Activated CD4-positive, alpha-beta T cell treated with anti-CD3 and anti-CD28 coated beads, Interleukin-2, amount 10 ng/mL, durations not matched to agents 7 days and 5 days (primary cell): ENCODE results near the gene KDM4B. TPM values are rescaled to one million over a fixed set of nuclear protein-coding genes. Genes with fewer than 3 reads are reported as not detected.
"Not testable (repeated sequence)": the region's sequence is repeated elsewhere in the genome, so short reads cannot be mapped to it uniquely, and the experiment has no call there.

Experiments used
- CTCF ChIA-PET: fragments of 350-600 bp; sonication (Branson Sonifier 250); formaldehyde crosslinking; loops from one replicate; lab custom pipeline; 2021; ENCODE audit warnings: antibody characterized with exemption; lab: Charles Lee
- POLR2A ChIA-PET: fragments of 350-600 bp; sonication (Branson Sonifier 250); formaldehyde crosslinking; loops from one replicate; lab custom pipeline; 2021; ENCODE audit warnings: antibody characterized with exemption; lab: Charles Lee
- DNase-seq: peaks from one replicate; pipeline ENCODE4 v3.0.0-alpha.2; 2020
- H3K27ac Mint-ChIP-seq: one replicate; pipeline ENCODE4 v1.8.0; 2021; ENCODE audit warnings: mild to moderate bottlenecking, moderate library complexity, mixed read lengths
- H3K27me3 Mint-ChIP-seq: one replicate; pipeline ENCODE4 v1.8.0; 2021; ENCODE audit warnings: mixed read lengths
- H3K36me3 Mint-ChIP-seq: one replicate; pipeline ENCODE4 v1.8.0; 2021; ENCODE audit warnings: low read depth, mixed read lengths
- H3K4me1 Mint-ChIP-seq: one replicate; pipeline ENCODE4 v1.8.0; 2021; ENCODE audit warnings: mixed read lengths
- H3K4me3 Mint-ChIP-seq: one replicate; pipeline ENCODE4 v1.8.0; 2021; ENCODE audit warnings: mild to moderate bottlenecking, moderate library complexity, mixed read lengths
- H3K9me3 Mint-ChIP-seq: one replicate; pipeline ENCODE4 v1.8.0; 2021; ENCODE audit warnings: mixed read lengths
- total RNA-seq, 2 experiments: library from RNA; stranded (reverse); gene quantifications; one replicate each; pipeline ENCODE4 v1.2.3, GENCODE V29; 2021

KDM4B gene
- total RNA-seq = 10 to 100 TPM; 37.1 to 40.2 TPM

DNA sequence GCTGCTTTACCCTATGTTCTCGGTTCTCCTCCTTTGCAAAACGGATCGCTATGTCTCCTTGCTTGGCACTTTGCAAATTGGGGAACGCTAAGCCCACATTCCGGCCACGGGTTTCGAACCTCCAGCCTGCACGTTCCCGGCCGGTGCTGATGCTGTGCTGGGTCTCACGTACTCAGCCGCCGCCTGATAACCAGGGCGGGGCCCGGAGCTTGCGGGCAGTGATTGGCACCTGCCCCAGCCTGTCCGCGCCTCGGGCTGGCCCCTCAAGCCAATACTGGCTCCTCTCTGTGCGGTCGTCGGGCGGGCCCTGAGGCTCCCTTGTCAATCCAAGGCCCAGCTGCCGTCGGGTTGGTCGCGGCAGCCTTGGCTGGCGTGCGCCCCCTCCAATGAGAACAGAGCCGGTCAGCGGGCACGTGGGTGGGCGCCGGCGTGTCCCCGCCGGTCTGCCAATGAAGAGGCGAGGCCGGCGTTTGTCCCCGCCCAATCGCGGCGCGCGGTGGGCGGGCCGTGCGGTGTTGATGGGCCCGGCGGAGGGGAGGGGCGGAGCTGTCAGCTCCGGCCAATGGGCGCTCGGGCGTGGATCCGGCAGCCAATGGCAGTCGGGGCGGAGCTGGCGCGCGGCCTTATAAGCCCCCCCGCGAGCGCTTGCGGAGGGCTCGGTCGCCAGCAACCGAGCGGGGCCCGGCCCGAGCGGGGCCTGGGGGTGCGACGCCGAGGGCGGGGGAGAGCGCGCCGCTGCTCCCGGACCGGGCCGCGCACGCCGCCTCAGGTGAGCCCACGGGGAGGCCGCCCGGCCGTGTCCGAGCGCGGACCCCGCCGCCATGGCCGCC lies at the start of gene KDM4B:
Gene KDM4B, plus strand, starts transcription at position 652 of the 830 bp plus-strand sequence. CDS start 63,778 bp downstream, outside the sequence.
- CTCF ChIA-PET = interaction anchor here (0.9 to 1.6 kb wide), 5 partner anchors 9 to 178 kb away, joined by 3 to 6 read pairs (median 3); partner anchors contain the start of gene FEM1A
- POLR2A ChIA-PET = interaction anchor here (0.6 to 1.3 kb wide), 2 partner anchors 42 to 178 kb away, joined by 3 to 4 read pairs; partner anchors contain the start of gene FEM1A
- peak; percentile 99 for DNase-seq
- Mint-ChIP-seq H3K9me3 (no peaks in the 10 kb centered on the region), H3K36me3 (peaks cover 23% of the 10 kb centered on the region), H3K4me3 (peak within 1 kb of the TSS; percentile 94), H3K27ac (peak within 1 kb of the TSS; percentile 90), H3K4me1 (peaks cover 43% of the 10 kb centered on the region), H3K27me3 (no peaks in the 10 kb centered on the region)

- ChIA-PET CTCF (interaction anchor here (1.2 kb wide), 1 partner anchor 111 kb away, joined by 3 read pairs; no protein-coding TSS in a partner anchor), POLR2A (no interaction called here)
- peaks cover 33% of the 10 kb centered on the region for H3K36me3 Mint-ChIP-seq
- H3K4me1 Mint-ChIP-seq = peaks cover 14% of the 10 kb centered on the region
- H3K27me3 Mint-ChIP-seq = no peaks in the 10 kb centered on the region
- peak overlapping the region; percentile 60 for H3K27ac Mint-ChIP-seq
- no peaks in the 10 kb centered on the region for H3K9me3 Mint-ChIP-seq
- no peak for DNase-seq
- no peak overlapping the region for H3K4me3 Mint-ChIP-seq
Measured at GRCh38 chr19:4922530-4923275, 46.2 kb upstream of the KDM4B start.

DNA sequence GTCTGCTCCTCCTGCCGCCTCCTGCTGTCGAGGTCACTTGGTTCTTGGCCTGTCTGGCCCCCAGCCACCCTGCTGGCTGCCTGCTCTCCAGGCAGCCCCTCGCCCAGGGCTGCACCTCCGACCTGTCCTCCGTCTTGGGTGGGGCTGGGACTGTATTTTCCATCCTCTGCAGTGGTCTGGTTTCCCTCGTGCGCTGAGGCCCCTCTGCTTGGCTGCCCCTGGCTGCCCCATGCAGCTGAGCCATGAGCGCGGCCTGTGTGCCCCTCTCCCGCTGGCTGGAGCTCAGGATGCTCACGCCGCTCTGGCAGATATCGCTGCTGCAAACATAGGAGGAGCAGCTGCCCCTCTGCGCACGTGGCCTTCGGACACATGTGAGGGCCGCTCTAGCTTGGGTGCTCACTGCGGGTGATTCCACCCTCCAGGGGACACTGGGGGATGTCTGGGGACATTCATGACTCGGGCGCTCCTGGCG lies 45.6 kb upstream of the KDM4B start:
- CTCF ChIA-PET = no interaction called here
- no peaks in the 10 kb centered on the region for H3K9me3 Mint-ChIP-seq

GRCh38 chr19:4929186-4929585 lies 39.7 kb upstream of the KDM4B start:
- ChIA-PET CTCF (interaction anchor here (0.6 kb wide), 1 partner anchor 16 kb away, joined by 3 read pairs; no protein-coding TSS in a partner anchor), POLR2A (no interaction called here)
- no peak overlapping the region for H3K4me3 Mint-ChIP-seq
- H3K27me3 Mint-ChIP-seq = no peaks in the 10 kb centered on the region
- H3K27ac Mint-ChIP-seq = no peak overlapping the region
- H3K4me1 Mint-ChIP-seq = peaks cover 5% of the 10 kb centered on the region
- peaks cover 39% of the 10 kb centered on the region for H3K36me3 Mint-ChIP-seq
- no peak for DNase-seq
- H3K9me3 Mint-ChIP-seq = no peaks in the 10 kb centered on the region

More for the DNA sequence above, 45.6 kb upstream of the KDM4B start:
- no peaks in the 10 kb centered on the region for H3K27me3 Mint-ChIP-seq
- H3K4me3 Mint-ChIP-seq = no peak overlapping the region
- H3K27ac Mint-ChIP-seq = peak overlapping the region; percentile 41
- POLR2A ChIA-PET = no interaction called here
- H3K36me3 Mint-ChIP-seq = peaks cover 31% of the 10 kb centered on the region
- no peak for DNase-seq
- H3K4me1 Mint-ChIP-seq = peaks cover 11% of the 10 kb centered on the region

DNA sequence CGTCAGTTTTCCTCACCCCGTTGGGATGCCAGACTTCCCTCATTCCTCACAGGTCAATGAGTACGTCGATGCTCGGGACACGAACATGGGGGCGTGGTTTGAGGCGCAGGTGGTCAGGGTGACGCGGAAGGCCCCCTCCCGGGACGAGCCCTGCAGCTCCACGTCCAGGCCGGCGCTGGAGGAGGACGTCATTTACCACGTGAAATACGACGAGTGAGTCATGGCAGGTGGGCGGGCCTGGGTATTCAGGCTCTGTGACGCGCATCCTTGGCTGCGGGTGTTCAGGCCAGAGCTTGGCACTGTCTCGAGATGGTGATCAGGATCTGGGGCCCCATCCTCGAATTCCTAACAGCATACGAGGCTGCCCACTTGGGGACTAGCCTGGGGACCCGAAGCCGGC lies 38.2 kb upstream of the KDM4B start:
- Mint-ChIP-seq H3K9me3 (no peaks in the 10 kb centered on the region), H3K4me1 (no peaks in the 10 kb centered on the region), H3K36me3 (peaks cover 46% of the 10 kb centered on the region), H3K4me3 (no peak overlapping the region), H3K27ac (no peak overlapping the region), H3K27me3 (no peaks in the 10 kb centered on the region)
- no peak for DNase-seq
- ChIA-PET POLR2A (no interaction called here), CTCF (interaction anchor here (1.1 kb wide), 1 partner anchor 13 kb away, joined by 3 read pairs; no protein-coding TSS in a partner anchor)

DNA sequence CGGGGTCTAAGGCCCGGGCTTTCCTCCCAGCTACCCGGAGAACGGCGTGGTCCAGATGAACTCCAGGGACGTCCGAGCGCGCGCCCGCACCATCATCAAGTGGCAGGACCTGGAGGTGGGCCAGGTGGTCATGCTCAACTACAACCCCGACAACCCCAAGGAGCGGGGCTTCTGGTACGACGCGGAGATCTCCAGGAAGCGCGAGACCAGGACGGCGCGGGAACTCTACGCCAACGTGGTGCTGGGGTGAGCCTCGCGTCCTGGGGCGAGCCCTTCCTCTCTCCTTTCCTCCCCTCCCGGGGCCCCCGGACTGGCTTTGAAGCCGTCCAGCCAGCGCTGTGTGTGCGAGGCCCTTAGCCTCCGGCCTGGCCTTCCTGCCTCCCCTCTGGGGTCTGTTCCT lies 36.2 kb upstream of the KDM4B start:
- Mint-ChIP-seq H3K27ac (no peak overlapping the region), H3K4me3 (no peak overlapping the region), H3K27me3 (no peaks in the 10 kb centered on the region), H3K4me1 (no peaks in the 10 kb centered on the region), H3K36me3 (peaks cover 51% of the 10 kb centered on the region), H3K9me3 (no peaks in the 10 kb centered on the region)
- ChIA-PET POLR2A (no interaction called here), CTCF (no interaction called here)
- DNase-seq = no peak

DNA sequence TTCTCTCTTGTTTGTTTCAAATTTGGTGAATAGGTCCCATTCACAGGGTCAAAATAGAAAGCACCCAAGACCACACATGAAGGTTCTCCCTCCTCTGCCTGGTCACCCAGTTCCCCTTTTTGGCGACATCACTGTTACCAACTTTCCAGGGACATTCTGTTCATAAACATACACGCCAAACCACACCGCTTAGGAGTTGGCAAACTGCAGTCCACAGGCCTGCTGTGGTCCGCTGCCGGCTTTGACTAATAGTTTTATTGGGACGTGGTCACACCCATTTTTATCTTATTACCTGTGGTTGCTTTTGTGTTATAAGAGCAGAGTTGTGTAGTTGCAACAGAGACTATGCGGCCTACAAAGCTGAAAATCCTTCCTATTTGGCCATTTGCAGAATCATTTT lies 35.4 kb upstream of the KDM4B start:
- no peaks in the 10 kb centered on the region for H3K4me1 Mint-ChIP-seq
- peaks cover 55% of the 10 kb centered on the region for H3K36me3 Mint-ChIP-seq
- no peak overlapping the region for H3K27ac Mint-ChIP-seq
- ChIA-PET CTCF (no interaction called here), POLR2A (no interaction called here)
- no peaks in the 10 kb centered on the region for H3K9me3 Mint-ChIP-seq
- no peaks in the 10 kb centered on the region for H3K27me3 Mint-ChIP-seq
- no peak overlapping the region for H3K4me3 Mint-ChIP-seq
- DNase-seq = no peak

GRCh38 chr19:4935444-4935843 lies 33.5 kb upstream of the KDM4B start:
- POLR2A ChIA-PET = no interaction called here
- CTCF ChIA-PET = interaction anchor here (0.6 to 0.7 kb wide), 2 partner anchors 228 to 1836 kb away, joined by 3 to 5 read pairs; no protein-coding TSS in a partner anchor

GRCh38 chr19:4937060-4937459 lies 31.9 kb upstream of the KDM4B start:
- no peaks in the 10 kb centered on the region for H3K9me3 Mint-ChIP-seq
- ChIA-PET CTCF (no interaction called here), POLR2A (no interaction called here)
- H3K27me3 Mint-ChIP-seq = no peaks in the 10 kb centered on the region
- no peak overlapping the region for H3K4me3 Mint-ChIP-seq
- H3K36me3 Mint-ChIP-seq = peaks cover 45% of the 10 kb centered on the region
- no peak for DNase-seq
- no peak overlapping the region for H3K27ac Mint-ChIP-seq
- H3K4me1 Mint-ChIP-seq = no peaks in the 10 kb centered on the region

More at GRCh38 chr19:4935444-4935843, 33.5 kb upstream of the KDM4B start:
- Mint-ChIP-seq H3K4me3 (no peak overlapping the region), H3K4me1 (no peaks in the 10 kb centered on the region), H3K9me3 (no peaks in the 10 kb centered on the region), H3K27me3 (no peaks in the 10 kb centered on the region), H3K36me3 (peaks cover 51% of the 10 kb centered on the region), H3K27ac (no peak overlapping the region)
- no peak for DNase-seq

DNA sequence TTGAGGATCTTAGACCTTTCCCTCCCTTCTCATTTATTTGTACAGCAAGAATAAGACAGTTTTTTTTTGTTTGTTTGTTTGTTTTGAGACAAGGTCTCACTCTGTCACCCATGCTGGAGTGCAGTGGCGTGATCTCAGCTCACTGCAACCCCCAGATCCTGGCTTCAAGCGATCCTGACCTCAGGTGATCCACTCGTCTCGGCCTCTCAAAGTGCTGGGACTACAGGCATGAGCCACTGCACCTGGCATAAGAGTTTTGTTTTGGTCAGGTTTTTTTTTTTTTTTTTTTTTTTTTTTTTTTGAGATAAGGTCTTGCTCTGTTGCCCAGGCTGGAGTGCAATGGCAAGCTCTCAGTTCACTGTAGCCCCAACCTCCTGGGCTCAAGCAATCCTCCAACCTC lies 30.5 kb upstream of the KDM4B start:
- CTCF ChIA-PET = interaction anchor here (0.6 to 1.1 kb wide), 2 partner anchors 19 to 779 kb away, joined by 3 to 4 read pairs; no protein-coding TSS in a partner anchor
- DNase-seq, H3K4me1 Mint-ChIP-seq, H3K4me3 Mint-ChIP-seq, H3K27ac Mint-ChIP-seq, POLR2A ChIA-PET, H3K27me3 Mint-ChIP-seq, H3K9me3 Mint-ChIP-seq: not testable (repeated sequence)
- peaks cover 38% of the 10 kb centered on the region for H3K36me3 Mint-ChIP-seq

DNA sequence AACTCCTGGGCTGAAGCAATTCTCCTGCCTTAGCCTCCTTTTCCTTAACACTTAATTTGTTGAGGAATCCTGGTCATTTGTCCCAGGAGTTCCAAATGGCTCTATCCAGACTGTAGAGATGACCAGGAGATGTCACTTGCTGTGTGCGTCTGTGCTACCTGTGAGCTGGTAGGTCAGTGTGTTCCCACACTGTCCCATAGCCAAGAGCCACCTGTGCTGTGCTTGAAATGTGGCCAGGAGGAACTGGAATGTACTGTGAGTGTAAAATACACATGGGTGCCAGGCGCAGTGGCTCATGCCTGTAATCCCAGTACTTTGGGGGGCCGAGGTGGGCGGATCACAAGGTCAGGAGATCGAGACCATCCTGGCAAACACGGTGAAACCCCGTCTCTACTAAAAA lies 29.4 kb upstream of the KDM4B start:
- H3K4me3 Mint-ChIP-seq = no peak overlapping the region
- no peak for DNase-seq
- CTCF ChIA-PET = interaction anchor here (0.6 kb wide), 1 partner anchor 14 kb away, joined by 3 read pairs; no protein-coding TSS in a partner anchor
- H3K27me3 Mint-ChIP-seq = no peaks in the 10 kb centered on the region
- no peak overlapping the region for H3K27ac Mint-ChIP-seq
- peaks cover 38% of the 10 kb centered on the region for H3K36me3 Mint-ChIP-seq
- H3K4me1 Mint-ChIP-seq = no peaks in the 10 kb centered on the region
- H3K9me3 Mint-ChIP-seq = no peaks in the 10 kb centered on the region
- POLR2A ChIA-PET = no interaction called here

- CTCF ChIA-PET = interaction anchor here (0.6 to 1.3 kb wide), 4 partner anchors 25 to 447 kb away, joined by 3 to 5 read pairs (median 4); no protein-coding TSS in a partner anchor
- H3K27me3 Mint-ChIP-seq, DNase-seq, H3K9me3 Mint-ChIP-seq, H3K4me1 Mint-ChIP-seq, H3K27ac Mint-ChIP-seq, H3K4me3 Mint-ChIP-seq, POLR2A ChIA-PET: not testable (repeated sequence)
- peaks cover 35% of the 10 kb centered on the region for H3K36me3 Mint-ChIP-seq
Measured at GRCh38 chr19:4941638-4942169, 27.2 kb upstream of the KDM4B start.
